Breast epithelium (tissue), 3 donors: ENCODE measurements around the gene ROMO1.

Source experiments
- CTCF ChIP-seq, 3 donors: fragments of 450-650 bp; IDR thresholded peaks; one replicate each; pipeline ENCODE4 v1.5.1; 2016 to 2017; ENCODE audit warnings: antibody characterized with exemption in 3 of 3, mild to moderate bottlenecking in 3 of 3, moderate library complexity in 3 of 3
- POLR2A ChIP-seq: fragments of 450-650 bp; IDR thresholded peaks from one replicate; pipeline ENCODE4 v1.6.1; 2016; ENCODE audit warnings: antibody characterized with exemption, mild to moderate bottlenecking, moderate library complexity
- POLR2AphosphoS5 ChIP-seq, 3 donors: sonication (generic); formaldehyde crosslinking; IDR thresholded peaks; one replicate each; pipeline ENCODE4 v1.6.1; 2017; ENCODE audit warnings: antibody characterized with exemption in 3 of 3

- no peak for TF ChIP-seq CTCF (IDR thresholded peaks at IDR 0.05)
- no peak for TF ChIP-seq POLR2AphosphoS5 (IDR thresholded peaks at IDR 0.05)
- TF ChIP-seq POLR2A = no peak
Measured at GRCh38 chr20:35657271-35657670, 41.9 kb upstream of the ROMO1 start.
